GM19467 (cell line): ENCODE data around the gene NGF.

ENCODE experiments used
- ATAC-seq: cut with Tn5 transposase; IDR thresholded peaks from one replicate; pipeline ENCODE4 v1.9.1; 2021; ENCODE audit warnings: mild to moderate bottlenecking, moderate library complexity; ENCODE audit not compliant: unreplicated experiment

The NGF gene

DNA sequence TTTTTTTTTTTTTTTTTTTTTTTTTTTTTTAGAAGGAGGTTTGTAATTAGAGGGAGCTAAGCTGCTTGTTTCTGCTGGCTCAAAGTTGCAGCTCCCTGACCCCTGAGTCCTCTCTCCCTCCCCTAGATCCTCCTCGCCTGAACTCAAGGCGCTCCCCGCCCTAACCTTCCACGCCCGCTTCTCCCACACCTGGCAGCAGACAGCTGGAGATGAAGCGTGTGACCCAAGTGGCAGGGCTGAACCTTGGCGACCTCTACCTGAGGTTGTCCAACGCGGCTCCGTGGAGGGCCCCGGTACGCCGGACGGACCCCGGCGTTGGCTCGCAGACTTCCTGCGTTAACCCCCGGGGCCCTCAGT, 795 bp downstream of the NGF start:
- no peak for ATAC-seq

DNA sequence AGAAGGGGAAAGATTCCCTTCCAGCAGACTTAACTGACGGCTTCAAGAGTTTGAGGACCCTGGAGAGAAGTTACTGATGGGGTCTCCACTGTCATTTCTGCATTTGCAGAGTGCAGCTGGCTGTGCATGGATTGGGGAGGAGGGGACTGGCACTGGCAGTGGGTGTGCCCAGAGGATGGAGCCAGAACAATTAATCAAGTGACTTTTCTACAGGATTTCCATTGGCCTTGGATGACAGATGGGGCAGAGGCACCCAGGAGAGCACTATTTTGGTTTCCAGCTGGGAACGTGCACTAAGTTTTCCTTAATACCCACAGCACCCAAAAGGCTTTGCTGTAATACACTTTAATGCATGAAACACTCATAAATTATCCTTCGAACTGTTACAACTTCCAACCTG, 1.3 kb downstream of the NGF start:
- no peak for ATAC-seq

DNA sequence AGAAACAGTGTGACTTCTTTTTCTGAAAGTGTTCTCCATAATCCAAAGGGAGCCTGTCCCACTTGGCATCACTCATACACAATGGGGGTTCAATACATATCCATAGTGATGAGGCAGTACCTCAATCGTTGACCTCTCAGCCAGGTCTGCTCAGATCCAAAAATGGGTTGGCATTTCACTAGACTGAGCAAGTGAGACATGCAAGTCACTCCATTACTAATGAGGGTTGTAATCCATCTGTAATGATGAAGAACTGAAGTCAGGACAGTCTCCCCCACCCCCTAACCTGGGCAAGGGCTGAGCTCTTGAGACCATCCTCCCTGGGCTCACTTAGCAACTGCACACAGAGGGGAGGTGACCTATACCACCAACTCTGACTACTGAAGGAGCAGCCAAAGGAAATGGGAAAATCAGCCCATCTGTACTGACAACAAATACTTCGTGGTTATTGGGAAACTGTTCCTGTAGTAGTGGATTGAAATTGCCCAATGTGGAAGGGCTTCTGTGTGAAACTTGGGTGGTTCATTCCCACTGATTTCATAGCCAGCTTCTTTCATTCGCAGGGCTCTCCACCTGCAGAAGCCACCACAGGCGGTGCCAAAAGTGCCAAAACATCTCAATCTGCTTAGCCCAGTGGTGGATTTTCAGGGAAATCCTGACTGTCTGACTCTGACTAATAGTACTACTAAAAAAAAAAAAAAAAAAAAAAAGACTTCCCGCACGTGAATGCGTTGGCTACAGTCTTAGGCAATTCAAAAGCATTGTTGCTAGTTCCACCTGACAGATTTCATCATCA, 5.0 kb downstream of the NGF start:
- ATAC-seq: no peak

DNA sequence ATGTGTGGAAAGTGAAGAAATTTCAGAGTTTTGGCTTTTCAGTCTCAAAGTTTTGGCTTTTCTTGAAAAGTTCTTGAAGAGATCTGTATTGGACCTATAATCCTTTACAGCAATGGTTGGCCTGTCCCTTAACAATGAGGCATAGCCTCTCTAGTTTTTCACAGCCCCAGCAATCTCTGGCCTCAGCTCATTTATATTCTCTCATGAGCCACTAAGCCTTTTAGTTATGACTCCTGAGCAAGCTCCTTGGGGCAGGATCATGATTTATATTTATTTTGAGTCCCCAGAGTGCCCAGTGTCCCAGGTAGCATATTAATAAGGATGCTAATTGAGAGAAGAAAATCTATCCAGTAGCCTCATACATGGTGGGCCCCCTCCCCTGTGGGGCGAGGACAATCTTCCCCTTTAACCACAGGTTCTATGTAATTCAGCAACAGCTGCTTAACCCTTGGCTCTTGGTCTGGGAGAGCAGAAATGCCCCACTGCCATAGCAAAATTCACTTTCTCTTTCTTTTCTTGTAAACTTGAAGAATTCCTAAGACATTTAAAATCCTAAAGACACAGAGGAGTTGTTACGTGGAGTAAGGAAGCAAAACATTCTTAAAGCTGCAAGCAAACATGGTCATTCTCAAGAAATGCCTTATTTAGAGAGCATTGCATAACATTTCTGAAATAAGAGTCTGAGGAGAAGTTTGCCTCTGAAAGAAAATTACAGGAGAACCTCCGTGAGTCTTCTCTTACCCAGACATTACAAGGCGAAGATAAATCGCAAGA, 6.3 kb downstream of the NGF start:
- ATAC-seq: no peak

DNA sequence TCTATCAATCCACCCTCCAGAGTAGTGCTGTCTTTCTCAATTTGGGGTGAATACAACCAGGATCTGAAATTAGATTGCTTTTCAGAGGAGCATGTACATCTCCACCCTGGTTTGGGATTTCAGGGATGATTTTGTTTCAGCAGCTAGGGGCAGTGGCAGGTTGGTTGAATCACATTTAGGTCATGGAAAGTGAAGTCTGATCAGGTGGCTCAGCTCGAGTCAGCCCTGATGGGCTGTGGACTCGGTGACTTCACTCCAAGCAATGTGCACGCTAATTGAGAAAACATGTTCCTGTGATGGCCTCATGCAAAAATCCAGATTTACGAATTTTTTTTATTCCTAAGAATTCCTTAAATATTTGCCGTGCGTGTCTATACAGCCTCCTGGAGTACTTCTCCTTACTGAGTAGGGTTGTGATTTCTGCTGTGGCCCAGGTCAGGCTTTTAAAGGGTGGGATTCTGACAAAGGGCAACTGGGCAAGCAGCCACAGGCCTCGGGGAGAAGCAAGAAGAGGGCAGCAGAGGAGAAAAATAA, 7.5 kb downstream of the NGF start:
- no peak for ATAC-seq

DNA sequence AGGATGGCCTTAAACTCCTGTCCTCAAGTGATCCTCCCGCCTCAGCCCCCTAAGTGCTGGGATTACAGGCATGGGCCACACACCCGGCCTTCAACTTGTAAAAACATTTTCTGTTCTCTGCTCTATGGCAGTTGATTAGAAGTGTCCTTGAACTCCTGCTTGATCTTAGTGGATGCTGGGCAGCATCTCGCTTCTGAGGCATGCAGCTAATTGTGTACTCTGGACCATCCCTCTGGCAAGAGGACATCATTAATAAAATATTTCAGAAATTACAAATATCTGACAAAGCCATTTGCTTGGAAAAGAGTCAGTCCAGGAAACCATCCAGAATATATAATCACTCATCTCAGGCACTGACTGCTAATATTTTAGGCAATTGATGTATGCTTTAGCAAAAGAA, 8.1 kb downstream of the NGF start:
- ATAC-seq: no peak

DNA sequence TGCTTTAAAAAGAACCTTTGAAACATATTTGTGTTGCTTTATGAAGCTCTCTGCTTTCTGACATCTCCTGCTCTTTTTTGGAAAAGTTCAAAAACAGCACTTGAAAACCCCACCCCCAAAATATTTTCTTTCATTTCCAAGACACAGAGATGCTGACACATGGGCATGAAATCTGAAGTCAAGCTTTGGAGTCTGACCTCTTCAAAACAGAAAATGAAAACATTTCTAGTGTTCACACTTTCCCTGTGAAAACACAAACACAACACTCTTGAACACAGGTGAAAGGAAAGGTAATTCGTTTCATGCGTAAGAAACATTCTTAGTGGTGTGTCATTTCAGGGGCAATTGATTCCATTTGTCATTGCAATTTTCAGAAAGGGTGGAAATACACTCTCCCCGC, 10.8 kb downstream of the NGF start:
- no peak for ATAC-seq

DNA sequence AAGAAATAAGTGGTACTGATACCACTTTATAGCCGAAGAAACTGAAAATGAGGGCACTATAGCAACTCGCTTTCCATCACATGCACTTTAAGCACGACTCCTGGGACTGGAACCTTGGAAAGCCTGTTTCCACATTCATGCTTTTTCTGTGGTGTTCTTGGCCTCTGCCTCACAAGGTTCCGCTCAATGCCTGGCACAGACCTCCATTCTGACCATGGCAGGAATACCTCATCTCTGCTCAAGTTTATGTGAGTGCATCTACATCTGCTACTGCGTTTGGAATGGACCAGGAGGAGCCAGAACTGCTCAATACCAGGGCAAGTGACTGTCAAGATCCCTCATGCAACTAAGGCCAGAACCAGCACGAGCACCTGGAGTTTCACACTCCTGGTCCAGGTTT, 11.6 kb downstream of the NGF start:
- ATAC-seq: no peak

DNA sequence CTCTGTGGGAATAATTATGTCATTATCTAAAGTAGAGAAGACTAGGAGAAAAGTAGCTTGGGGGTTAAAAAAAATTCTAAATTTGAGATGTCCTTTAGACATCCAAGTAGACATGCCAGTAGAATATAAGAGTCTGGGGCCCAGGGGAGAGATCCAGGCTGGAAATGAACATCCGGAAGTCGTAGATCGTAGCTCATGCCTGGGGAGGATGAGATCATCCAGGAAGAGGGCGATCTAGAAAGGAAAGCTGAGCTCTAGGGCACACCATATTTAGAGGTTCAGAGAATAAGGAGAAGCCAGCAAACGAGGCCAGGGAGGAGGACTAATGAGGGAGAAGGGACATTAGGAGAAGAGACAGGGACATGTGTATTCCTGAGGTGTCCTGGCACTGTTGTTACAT, 12.2 kb downstream of the NGF start:
- no peak for ATAC-seq

DNA sequence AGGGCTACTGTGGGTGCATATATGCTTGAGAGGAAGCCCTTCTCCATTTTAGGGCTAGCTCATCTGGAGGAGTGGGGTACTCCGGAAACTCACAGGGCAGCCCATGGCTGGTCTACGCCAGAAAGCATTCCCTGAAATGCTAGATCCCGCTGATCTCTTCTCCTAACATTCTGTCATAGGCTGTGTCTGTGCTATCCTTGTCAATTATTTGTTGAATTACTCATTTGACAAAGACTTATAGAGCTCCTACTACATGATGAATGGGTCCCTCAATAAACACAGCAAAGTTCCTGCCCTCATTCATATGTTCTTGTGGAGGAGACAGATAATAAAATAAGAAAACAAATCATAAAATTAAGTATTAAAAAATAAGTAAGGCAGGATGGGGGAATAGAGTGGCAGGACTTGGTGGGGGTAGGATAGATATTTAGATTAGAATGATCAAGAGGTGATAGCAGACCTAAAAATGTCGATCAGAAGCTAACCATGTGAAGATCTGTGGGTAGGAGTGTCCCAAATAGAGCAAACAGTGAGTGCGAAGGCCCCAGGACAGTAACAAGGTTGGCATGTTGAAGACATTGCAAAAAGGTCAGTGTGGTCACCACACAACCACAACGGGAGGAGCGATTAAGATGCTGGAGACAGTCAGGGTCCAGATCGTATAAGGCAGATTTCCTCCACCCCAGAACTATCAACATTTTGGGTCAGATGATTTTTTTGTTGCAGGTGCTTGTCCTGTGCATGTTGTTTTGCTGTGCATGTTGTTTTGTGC, 13.2 kb downstream of the NGF start:
- ATAC-seq: no peak

DNA sequence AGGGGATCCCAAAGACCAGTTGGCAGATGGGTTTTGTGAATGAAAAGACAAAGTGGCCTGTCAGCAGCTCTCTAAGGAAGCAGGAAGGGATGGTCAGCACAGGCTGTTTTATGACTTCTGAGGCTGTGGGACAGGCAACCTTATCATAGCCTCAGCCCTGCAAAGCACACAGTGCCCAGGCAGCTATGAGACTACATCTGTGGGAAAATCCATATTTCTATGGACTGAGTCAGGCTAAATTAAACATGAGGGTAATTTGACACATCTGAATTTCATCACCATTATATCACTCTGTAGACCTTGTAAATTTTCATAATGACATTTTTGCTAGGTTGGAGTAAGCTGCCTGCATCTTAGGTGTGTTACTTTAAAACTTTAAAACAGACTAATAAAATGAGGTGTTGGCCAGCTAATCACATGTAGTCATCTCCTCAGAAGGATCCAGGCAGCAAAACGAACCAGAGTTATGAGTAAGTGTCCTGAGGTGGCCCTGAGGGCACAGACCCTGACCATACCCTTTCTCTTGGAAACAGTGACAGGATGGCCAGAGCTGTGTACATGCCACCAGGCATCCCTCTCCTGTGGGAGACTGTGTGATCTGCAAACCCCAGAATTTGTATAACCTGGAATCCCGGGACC, 14.6 kb downstream of the NGF start:
- ATAC-seq: no peak

DNA sequence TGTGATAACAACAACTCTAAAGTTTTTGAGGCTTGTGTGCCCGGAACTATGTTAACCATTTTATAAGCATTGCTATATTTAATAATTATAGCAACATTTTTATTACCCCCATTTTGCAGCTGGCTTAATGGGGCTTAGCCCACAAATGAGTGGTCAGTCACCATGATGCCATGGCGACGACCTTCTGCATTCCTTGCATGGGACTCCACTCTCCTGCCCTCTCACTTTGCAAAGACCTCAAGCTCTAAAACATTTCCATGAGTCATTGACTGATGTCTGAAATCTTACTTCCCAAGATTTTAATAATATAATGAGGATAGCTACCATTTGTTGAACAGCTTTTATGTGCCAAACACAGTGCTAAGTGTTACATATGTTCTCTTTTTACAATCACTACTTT, 15.4 kb downstream of the NGF start:
- no peak for ATAC-seq

DNA sequence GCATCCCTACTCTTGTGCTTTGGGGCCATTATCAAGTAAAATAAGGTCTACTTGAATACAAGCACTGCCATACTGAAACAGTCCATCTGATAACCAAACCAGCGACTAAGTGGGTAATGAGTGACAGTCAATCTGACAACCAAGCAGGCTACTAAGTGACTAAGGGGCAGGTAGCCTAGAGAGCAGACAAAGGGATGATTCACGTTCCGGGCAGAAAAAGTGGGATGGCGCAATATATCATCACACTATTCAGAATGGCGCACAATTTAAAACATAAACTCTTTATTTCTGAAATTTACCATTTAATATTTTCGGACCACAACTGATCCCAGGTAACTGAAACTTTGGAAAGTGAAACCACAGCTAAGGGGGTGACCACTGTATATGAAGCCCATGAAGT, 17.7 kb downstream of the NGF start:
- ATAC-seq: no peak

DNA sequence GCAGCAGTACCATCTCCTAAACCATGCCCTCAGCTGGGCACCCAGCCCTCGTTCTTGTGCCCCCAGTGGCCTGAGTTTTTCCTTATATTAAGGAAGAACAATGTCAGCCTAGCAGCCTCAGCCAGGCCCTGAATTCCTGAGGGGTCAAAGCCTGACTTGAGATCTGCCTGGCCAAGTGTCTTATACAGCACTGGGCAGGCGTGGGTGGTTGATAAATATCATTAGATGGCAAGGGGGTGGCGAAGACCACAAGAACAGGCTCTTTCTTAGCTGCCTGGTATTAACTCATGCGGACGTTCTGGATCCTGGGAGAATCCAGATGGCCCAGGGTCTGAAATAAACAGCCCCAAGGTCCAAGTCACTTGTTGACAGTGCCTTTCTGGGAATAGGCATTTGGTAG, 18.3 kb downstream of the NGF start:
- ATAC-seq: no peak

DNA sequence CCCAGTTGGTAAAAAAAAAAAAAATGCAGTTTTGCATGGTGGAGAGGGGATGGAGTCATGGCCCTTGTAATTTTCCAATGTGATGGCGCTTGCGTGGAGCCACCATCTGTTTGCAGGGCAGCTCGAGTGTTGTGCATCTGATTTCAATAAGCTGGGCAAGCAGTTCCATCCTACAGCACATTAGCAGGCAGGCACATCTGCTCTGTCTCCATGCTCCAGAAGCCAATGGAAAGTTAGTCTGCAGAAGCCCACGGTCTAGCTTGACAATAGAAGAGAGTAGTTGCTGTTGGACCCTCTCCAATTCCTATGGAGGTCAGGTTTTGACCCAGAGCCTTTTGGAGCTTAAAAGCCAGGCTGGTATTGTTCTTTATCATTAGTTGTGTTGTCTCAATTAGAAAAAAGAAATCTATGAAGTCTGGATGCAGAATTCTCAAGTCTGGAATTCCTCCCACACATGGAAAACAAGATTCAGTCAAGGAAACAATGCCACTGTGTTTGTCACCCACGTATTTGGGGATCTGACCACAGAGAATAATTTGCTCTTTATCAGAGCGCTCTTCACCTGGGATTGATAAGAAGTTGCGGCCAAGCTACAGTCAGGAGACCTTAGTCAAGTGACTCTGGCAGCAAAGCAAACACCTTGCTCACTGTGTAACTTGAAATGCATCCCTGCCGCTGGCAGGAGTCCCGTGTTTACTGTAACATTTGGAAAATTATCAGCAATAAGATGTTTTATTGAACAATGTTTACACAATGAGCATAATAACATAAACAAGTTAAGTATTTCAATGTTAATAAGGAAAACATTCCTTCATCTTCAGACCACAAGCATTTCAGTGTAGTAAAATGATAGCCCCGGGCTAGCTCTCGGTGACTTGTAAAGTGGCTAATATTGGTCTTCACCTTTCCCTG, 20.7 kb downstream of the NGF start:
- ATAC-seq: no peak

DNA sequence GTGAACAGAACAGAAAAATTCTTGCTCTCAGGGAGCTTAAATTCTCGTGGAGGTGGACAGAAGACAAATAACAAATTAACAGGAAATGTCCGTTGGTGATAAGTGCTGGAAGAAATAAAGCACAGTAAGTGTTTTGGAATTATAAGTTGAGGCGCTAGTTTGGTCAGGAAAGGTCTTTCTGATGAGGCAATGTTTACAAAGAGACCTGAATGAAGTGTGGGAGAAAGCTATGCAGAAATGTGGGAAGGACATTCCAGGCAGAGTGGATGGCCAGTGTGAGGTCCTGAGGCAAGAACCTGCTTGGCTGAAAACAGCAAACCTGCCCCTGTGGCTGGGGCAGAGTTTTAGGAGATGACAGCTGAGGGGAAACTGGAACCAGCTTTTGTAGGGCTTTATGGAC, 23.3 kb downstream of the NGF start:
- ATAC-seq: no peak

DNA sequence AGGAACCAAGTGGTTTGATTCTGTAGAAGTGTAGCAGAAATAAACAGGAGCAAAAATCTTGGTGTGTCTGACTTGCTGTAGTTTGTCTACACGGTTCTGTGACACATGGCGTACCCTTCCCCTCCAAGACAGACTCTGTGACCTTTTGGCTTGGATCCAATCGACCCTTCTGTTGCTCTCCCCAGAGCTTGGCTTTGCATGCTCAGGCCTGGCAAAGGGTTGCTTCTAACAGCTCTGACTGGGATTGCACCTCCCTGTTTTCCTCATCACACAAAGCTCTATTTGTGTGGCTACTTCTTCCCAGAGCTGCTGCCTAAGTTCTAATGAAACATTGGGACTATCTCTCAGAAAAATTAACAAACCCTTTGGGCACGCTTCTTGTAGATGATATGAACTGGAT, 24.0 kb downstream of the NGF start:
- no peak for ATAC-seq

DNA sequence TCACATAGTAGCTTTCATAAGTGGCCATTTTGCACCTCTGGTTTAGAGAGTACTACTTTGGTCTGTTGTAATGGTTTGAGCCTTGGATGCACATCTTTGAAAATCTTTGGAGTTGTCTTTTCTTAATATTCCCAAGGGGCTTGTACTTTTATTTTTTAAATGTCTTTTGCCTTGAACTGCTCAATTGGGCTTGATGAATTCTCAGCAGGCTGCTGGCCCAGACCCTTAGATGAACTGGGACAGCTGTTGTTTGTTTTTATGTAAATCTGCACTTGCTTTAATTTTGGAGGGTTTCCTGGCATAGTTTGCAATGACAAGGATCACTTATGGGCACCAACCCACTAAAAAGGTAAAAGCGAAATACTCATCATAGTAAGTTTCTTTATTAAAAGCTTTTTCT, 24.9 kb downstream of the NGF start:
- no peak for ATAC-seq

DNA sequence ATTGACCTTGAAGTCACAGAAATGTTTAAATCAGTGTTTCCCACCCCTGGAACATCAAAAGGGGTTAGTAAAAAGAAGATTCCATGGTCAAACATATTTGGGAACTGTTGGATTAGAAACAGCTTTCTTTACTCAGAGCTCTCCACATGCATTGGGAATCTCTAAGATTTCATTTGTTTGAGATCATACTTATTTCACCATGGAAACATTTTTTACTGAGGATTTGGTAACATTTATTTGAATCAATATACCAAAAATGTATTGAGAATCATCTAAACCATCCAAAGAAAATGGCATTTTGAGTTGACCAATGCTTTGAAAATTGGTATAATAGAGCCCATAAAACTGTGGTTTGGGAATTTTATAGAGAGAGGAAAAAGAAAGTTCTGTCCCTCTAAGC, 25.3 kb downstream of the NGF start:
- ATAC-seq: no peak

DNA sequence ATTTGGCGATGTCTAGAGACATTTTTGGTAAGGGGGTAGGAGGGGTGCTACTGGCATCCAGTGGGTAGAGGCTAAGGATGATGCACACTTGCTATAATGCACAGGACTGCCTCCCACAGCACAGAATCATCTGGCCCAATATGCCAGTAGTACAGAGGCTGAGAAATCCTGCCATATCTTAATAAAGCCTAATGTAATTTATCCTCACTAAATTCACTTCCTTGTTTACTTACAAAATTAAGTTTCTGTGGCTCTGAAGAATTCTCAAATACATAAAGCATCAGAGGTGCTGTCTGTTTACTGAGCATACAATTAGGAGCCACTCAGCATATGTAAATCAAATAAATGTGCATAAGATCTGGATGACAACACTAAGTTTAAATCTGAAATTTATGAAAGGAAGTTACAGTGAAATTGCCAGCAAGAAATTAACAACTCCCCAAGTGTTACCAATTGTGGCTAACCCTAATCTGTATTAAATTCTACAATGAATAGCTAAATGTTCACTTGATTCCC, 26.5 kb downstream of the NGF start:
- no peak for ATAC-seq
